Astrocyte (in vitro differentiated cells and primary cell): ENCODE results near the gene FAM219B. TPM values are rescaled to one million over a fixed set of nuclear protein-coding genes. Genes with fewer than 3 reads are reported as not detected.

Experiments used
- DNase-seq: peaks from one replicate; pipeline ENCODE4 v3.0.0-alpha.2; 2010; ENCODE audit warnings: low read depth
- FAIRE-seq: peaks from 2 replicates; lab custom pipeline; 2011; peaks lifted over from hg19 to GRCh38; lab: Jason Lieb, UNC
- H2AFZ ChIP-seq: 2 replicates; pipeline ENCODE4 v1.6.0; 2012; ENCODE audit warnings: low read depth, low read length, inconsistent platforms
- H3K27ac ChIP-seq: 2 replicates; pipeline ENCODE4 v1.5.1; 2011; ENCODE audit warnings: low read depth, low read length, inconsistent platforms
- H3K27me3 ChIP-seq: 2 replicates; pipeline ENCODE4 v1.6.0; 2011; ENCODE audit warnings: low read length, inconsistent platforms; ENCODE audit not compliant: insufficient read depth
- H3K36me3 ChIP-seq: 2 replicates; pipeline ENCODE4 v1.5.1; 2011; ENCODE audit warnings: low read length, inconsistent platforms; ENCODE audit not compliant: insufficient read depth
- H3K4me1 ChIP-seq: 2 replicates; pipeline ENCODE4 v1.5.1; 2011; ENCODE audit warnings: low read length, inconsistent platforms; ENCODE audit not compliant: insufficient read depth
- H3K4me2 ChIP-seq: 2 replicates; pipeline ENCODE4 v1.6.0; 2012; ENCODE audit warnings: low read length, inconsistent platforms
- H3K4me3 ChIP-seq: 2 replicates; pipeline ENCODE4 v1.5.1; 2011; ENCODE audit warnings: low read depth, mild to moderate bottlenecking, low read length, inconsistent platforms; ENCODE audit not compliant: insufficient read depth
- H3K79me2 ChIP-seq: 2 replicates; pipeline ENCODE4 v1.6.0; 2012; ENCODE audit warnings: mild to moderate bottlenecking, low read length, inconsistent platforms; ENCODE audit not compliant: insufficient read depth
- H3K9ac ChIP-seq: 2 replicates; pipeline ENCODE4 v1.6.0; 2012; ENCODE audit warnings: mild to moderate bottlenecking, low read length, inconsistent platforms
- H3K9me3 ChIP-seq: 2 replicates; pipeline ENCODE4 v1.5.1; 2012; ENCODE audit warnings: low read depth, mild to moderate bottlenecking, low read length, inconsistent platforms; ENCODE audit not compliant: insufficient read depth
- H4K20me1 ChIP-seq: 2 replicates; pipeline ENCODE4 v1.6.0; 2012; ENCODE audit warnings: low read length, inconsistent platforms; ENCODE audit not compliant: insufficient read depth
- H3K27ac Mint-ChIP-seq: one replicate; pipeline ENCODE4 v1.8.0; 2021; ENCODE audit warnings: mild to moderate bottlenecking, mixed read lengths; ENCODE audit not compliant: unreplicated experiment
- H3K27me3 Mint-ChIP-seq: one replicate; pipeline ENCODE4 v1.8.0; 2021; ENCODE audit warnings: low read depth, mixed read lengths; ENCODE audit not compliant: unreplicated experiment
- H3K36me3 Mint-ChIP-seq: one replicate; pipeline ENCODE4 v1.8.0; 2021; ENCODE audit warnings: low read depth, mixed read lengths; ENCODE audit not compliant: unreplicated experiment
- H3K4me1 Mint-ChIP-seq: one replicate; pipeline ENCODE4 v1.8.0; 2021; ENCODE audit warnings: low read depth, mixed read lengths; ENCODE audit not compliant: unreplicated experiment
- H3K4me3 Mint-ChIP-seq: one replicate; pipeline ENCODE4 v1.8.0; 2021; ENCODE audit warnings: mild to moderate bottlenecking, moderate library complexity, mixed read lengths; ENCODE audit not compliant: unreplicated experiment
- H3K9me3 Mint-ChIP-seq: one replicate; pipeline ENCODE4 v1.8.0; 2021; ENCODE audit warnings: mild to moderate bottlenecking, mixed read lengths; ENCODE audit not compliant: unreplicated experiment
- CTCF ChIP-seq: IDR thresholded peaks from 2 replicates; pipeline ENCODE4 v1.5.1; 2011; ENCODE audit warnings: low read depth, mild to moderate bottlenecking, inconsistent platforms, low read length, moderate library complexity; ENCODE audit not compliant: insufficient read depth
- EZH2 ChIP-seq: IDR thresholded peaks from 2 replicates; pipeline ENCODE4 v1.6.1; 2012; ENCODE audit warnings: mild to moderate bottlenecking, low read length, inconsistent platforms; ENCODE audit not compliant: insufficient read depth
- total RNA-seq: library from RNA; stranded (reverse); gene quantifications from 2 replicates; pipeline ENCODE4 v1.2.1, GENCODE V29; 2021

FAM219B gene
- total RNA-seq, 1 donor from 2014 or later, result 97.1 TPM

- no peak overlapping the region for H3K4me3 ChIP-seq
- H3K36me3 ChIP-seq, result no peaks in the 10 kb centered on the region
- no peak overlapping the region for H3K4me3 Mint-ChIP-seq
- no peak overlapping the region for H3K27ac ChIP-seq
- no peak for FAIRE-seq
- no peak overlapping the region for H3K9ac ChIP-seq
- peaks cover 5% of the 10 kb centered on the region for H3K9me3 ChIP-seq
- no peak overlapping the region for H2AFZ ChIP-seq
- H3K9me3 Mint-ChIP-seq, result no peaks in the 10 kb centered on the region
- no peak overlapping the region for H3K4me2 ChIP-seq
- no peaks in the 10 kb centered on the region for H3K4me1 Mint-ChIP-seq
- no peak overlapping the region for H3K27ac Mint-ChIP-seq
- H3K79me2 ChIP-seq, result no peaks in the 10 kb centered on the region
- H3K36me3 Mint-ChIP-seq, result peaks cover 6% of the 10 kb centered on the region
- DNase-seq, result no peak
- peaks cover 1% of the 10 kb centered on the region for H3K27me3 Mint-ChIP-seq
- no peaks in the 10 kb centered on the region for H3K27me3 ChIP-seq
- TF ChIP-seq CTCF, result no peak
- TF ChIP-seq EZH2, result no peak
- H3K4me1 ChIP-seq, result peaks cover 3% of the 10 kb centered on the region
- no peaks in the 10 kb centered on the region for H4K20me1 ChIP-seq
Measured at GRCh38 chr15:74878273-74878672, 28.4 kb downstream of the FAM219B start.

GRCh38 chr15:74873756-74874424 is 32.8 kb downstream of the FAM219B start:
- Mint-ChIP-seq H3K27ac (no peak overlapping the region), H3K27me3 (peaks cover 1% of the 10 kb centered on the region), H3K4me1 (peaks cover 23% of the 10 kb centered on the region), H3K36me3 (peaks cover 2% of the 10 kb centered on the region), H3K9me3 (no peaks in the 10 kb centered on the region), H3K4me3 (peak overlapping the region; percentile 98)
- no peaks in the 10 kb centered on the region for H3K36me3 ChIP-seq
- peaks cover 39% of the 10 kb centered on the region for H3K79me2 ChIP-seq
- no peak overlapping the region for H3K27ac ChIP-seq
- no peak for TF ChIP-seq EZH2
- no peak for TF ChIP-seq CTCF
- no peaks in the 10 kb centered on the region for H3K27me3 ChIP-seq
- H3K4me1 ChIP-seq, result peaks cover 8% of the 10 kb centered on the region
- FAIRE-seq, result no peak
- DNase-seq, result no peak
- H3K4me2 ChIP-seq, result peak overlapping the region; percentile 86
- H4K20me1 ChIP-seq, result peaks cover 36% of the 10 kb centered on the region
- H3K9me3 ChIP-seq, result no peaks in the 10 kb centered on the region
- H3K4me3 ChIP-seq, result peak overlapping the region; percentile 67
- peak overlapping the region; percentile 96 for H3K9ac ChIP-seq
- H2AFZ ChIP-seq, result peak overlapping the region; percentile 78
